ENCODE data around the gene MDK. TPM values are rescaled to one million over a fixed set of nuclear protein-coding genes. Genes with fewer than 3 reads are reported as not detected.

MDK gene
- total and polyA plus RNA-seq, 2 of the 13 experiments (the other 11 are each of a cell fraction or from before 2014, with no cell fraction given), result 312 to 407 TPM

- peak overlapping the region; percentile 40; the same call in 1 of the 2 replicates for H3K9ac ChIP-seq (ENCODE audit: insufficient read depth, low read depth, low read length)
- H3K4me1 ChIP-seq (ENCODE audit: insufficient read depth, low read length), result peaks cover 31% of the 10 kb centered on the region
- intact Hi-C loops (cut with micrococcal nuclease; ENCODE audit: unreplicated experiment), result no loop called here
- in situ Hi-C loops (cut with HindIII; ENCODE audit: extremely low pct_ligation_motif_present, low pct_unique_long_range_greater_than_20kb), result no loop called here
- H3K4me2 ChIP-seq (ENCODE audit: low read depth, low read length), result peak overlapping the region; percentile 75
- no TSS peak for BruUV-seq (replicated peaks)
- peaks cover 4% of the 10 kb centered on the region for H3K79me2 ChIP-seq (ENCODE audit: insufficient read depth, low read length)
- TF ChIP-seq ZFP36L1 (CRISPR knock-in tag; IDR thresholded peaks at IDR 0.05) (no peak), ZNF282 (IDR thresholded peaks at IDR 0.05; ENCODE audit: partially characterized antibody) (no peak), SIN3A (IDR thresholded peaks at IDR 0.05; ENCODE audit: borderline replicate concordance, low read depth, low read length) (peak; percentile 2; the same call in 1 of the 2 replicates), SIX1 (CRISPR knock-in tag; IDR thresholded peaks at IDR 0.05; ENCODE audit: borderline replicate concordance) (no peak), ZNF253 (CRISPR knock-in tag; IDR thresholded peaks at IDR 0.05; ENCODE audit: borderline replicate concordance) (peak; percentile 56; the same call in 1 of the 2 replicates), YEATS4 (CRISPR knock-in tag; IDR thresholded peaks at IDR 0.05; ENCODE audit: borderline replicate concordance) (peak; percentile 29; the same call in 1 of the 2 replicates), SMAD9 (CRISPR knock-in tag; IDR thresholded peaks at IDR 0.05) (peak; percentile 91; the same call in 1 of the 2 replicates), POLR2G (IDR thresholded peaks at IDR 0.05; ENCODE audit: low read depth, low read length) (no peak), RFX1 (IDR thresholded peaks at IDR 0.05) (no peak), JUN (CRISPR knock-in tag; IDR thresholded peaks at IDR 0.05) (no peak)
- TF ChIP-seq, protein P1, sequence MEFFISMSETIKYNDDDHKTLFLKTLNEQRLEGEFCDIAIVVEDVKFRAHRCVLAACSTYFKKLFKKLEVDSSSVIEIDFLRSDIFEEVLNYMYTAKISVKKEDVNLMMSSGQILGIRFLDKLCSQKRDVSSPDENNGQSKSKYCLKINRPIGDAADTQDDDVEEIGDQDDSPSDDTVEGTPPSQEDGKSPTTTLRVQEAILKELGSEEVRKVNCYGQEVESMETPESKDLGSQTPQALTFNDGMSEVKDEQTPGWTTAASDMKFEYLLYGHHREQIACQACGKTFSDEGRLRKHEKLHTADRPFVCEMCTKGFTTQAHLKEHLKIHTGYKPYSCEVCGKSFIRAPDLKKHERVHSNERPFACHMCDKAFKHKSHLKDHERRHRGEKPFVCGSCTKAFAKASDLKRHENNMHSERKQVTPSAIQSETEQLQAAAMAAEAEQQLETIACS (CRISPR knock-in tag; IDR thresholded peaks at IDR 0.05), result peak; percentile 28; the same call in 1 of the 2 replicates
- TF ChIP-seq, protein P2, sequence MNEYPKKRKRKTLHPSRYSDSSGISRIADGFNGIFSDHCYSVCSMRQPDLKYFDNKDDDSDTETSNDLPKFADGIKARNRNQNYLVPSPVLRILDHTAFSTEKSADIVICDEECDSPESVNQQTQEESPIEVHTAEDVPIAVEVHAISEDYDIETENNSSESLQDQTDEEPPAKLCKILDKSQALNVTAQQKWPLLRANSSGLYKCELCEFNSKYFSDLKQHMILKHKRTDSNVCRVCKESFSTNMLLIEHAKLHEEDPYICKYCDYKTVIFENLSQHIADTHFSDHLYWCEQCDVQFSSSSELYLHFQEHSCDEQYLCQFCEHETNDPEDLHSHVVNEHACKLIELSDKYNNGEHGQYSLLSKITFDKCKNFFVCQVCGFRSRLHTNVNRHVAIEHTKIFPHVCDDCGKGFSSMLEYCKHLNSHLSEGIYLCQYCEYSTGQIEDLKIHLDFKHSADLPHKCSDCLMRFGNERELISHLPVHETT (CRISPR knock-in tag; conservative IDR thresholded peaks at IDR 0.05), result 0 out of 2 replicates have a peak, but pooled peaks have one; percentile 8
- no peaks in the 10 kb centered on the region for H3K27me3 ChIP-seq (ENCODE audit: control insufficient read depth in 1 of 2, insufficient read depth in 2 of 2, low read length in 2 of 2)
- ATAC-seq (no peak), FAIRE-seq (no peak), DNase-seq (ENCODE audit: low spot score) (no peak)
- no peaks in the 10 kb centered on the region for H3K9me3 ChIP-seq (ENCODE audit: low read length)
- WGBS (ENCODE audit: low lambda C conversion rate), result 76% methylated on average over 9 of the region's 20 CpGs
- peaks cover 0 to 1% of the 10 kb centered on the region in 2 experiments; a peak in 1 of 5 replicates for H3K36me3 ChIP-seq (replicated peaks in 1 of 2; ENCODE audit: control insufficient read depth in 1 of 2, insufficient read depth in 2 of 2, low read length in 2 of 2)
- H4K20me1 ChIP-seq (ENCODE audit: insufficient read depth, low read length), result peaks cover 8% of the 10 kb centered on the region
- peak overlapping the region in 1 of 3 experiments; percentile 87; a peak in 3 of 6 replicates for H3K4me3 ChIP-seq (replicated peaks in 1 of 3; ENCODE audit: insufficient read depth in 1 of 3, low read depth in 2 of 3, low read length in 3 of 3)
- H3K27ac ChIP-seq (ENCODE audit: extremely low read length, insufficient read depth, low read length), result peak overlapping the region; percentile 89
- POLR2A ChIA-PET, result interaction anchor here (1.2 to 1.7 kb wide), 2 partner anchors 21 to 31 kb away, joined by 4 read pairs; no protein-coding TSS in a partner anchor
- no peak overlapping the region for H2AFZ ChIP-seq (ENCODE audit: low read length)
- CTCF ChIA-PET (ENCODE audit: low intra/inter-chr PET ratio, low total read pairs), result no interaction called here
Measured at GRCh38 chr11:46378811-46379481, 2.5 kb upstream of the MDK start.

All from HepG2 (cell line).